Neural cell (in vitro differentiated cells): ENCODE data around the gene NSUN6. TPM values are rescaled to one million over a fixed set of nuclear protein-coding genes. Genes with fewer than 3 reads are reported as not detected.

ENCODE experiments used
- H2AFZ ChIP-seq: fragments of 200-600, 300-800 bp; sonication (generic), shearing (Covaris generic); 2 replicates; pipeline ENCODE4 v1.6.0; 2014; ENCODE audit warnings: low read depth, mild to moderate bottlenecking, antibody characterized with exemption, low read length, moderate library complexity
- H3F3A ChIP-seq: fragments of 200-600 bp; shearing (Covaris generic); 2 replicates; pipeline ENCODE4 v1.6.1; 2016; ENCODE audit warnings: mild to moderate bottlenecking, moderate library complexity, mixed read lengths, antibody characterized with exemption, low read length; ENCODE audit not compliant: insufficient read depth, poor library complexity, severe bottlenecking
- H3K27ac ChIP-seq: fragments of 200-600, 300-800 bp; sonication (generic), shearing (Covaris generic); 2 replicates; pipeline ENCODE4 v1.5.1; 2014; ENCODE audit warnings: mild to moderate bottlenecking, low read length, moderate library complexity
- H3K27me3 ChIP-seq: fragments of 300-800, 200-600 bp; sonication (generic), shearing (Covaris generic); 2 replicates; pipeline ENCODE4 v1.6.0; 2014; ENCODE audit warnings: mild to moderate bottlenecking, low read depth, low read length, moderate library complexity; ENCODE audit not compliant: insufficient read depth
- H3K36me3 ChIP-seq: fragments of 300-800, 200-600 bp; sonication (generic), shearing (Covaris generic); 2 replicates; pipeline ENCODE4 v1.5.1; 2014; ENCODE audit warnings: mild to moderate bottlenecking, antibody characterized with exemption, low read length, moderate library complexity; ENCODE audit not compliant: insufficient read depth
- H3K4me2 ChIP-seq: fragments of 300-800, 200-600 bp; sonication (generic), shearing (Covaris generic); 2 replicates; pipeline ENCODE4 v1.6.0; 2014; ENCODE audit warnings: mild to moderate bottlenecking, low read length
- H3K4me3 ChIP-seq: fragments of 300-800, 200-600 bp; sonication (generic), shearing (Covaris generic); 2 replicates; pipeline ENCODE4 v1.5.1; 2014; ENCODE audit warnings: mild to moderate bottlenecking, low read length, moderate library complexity
- H3K79me2 ChIP-seq: fragments of 200-600 bp; shearing (Covaris generic); replicated peaks from 2 replicates; pipeline ENCODE4 v1.6.0; 2014; ENCODE audit warnings: mild to moderate bottlenecking, low read length, moderate library complexity; ENCODE audit not compliant: insufficient read depth
- H3K9ac ChIP-seq: fragments of 300-800, 200-600 bp; sonication (generic), shearing (Covaris generic); 2 replicates; pipeline ENCODE4 v1.6.1; 2016; ENCODE audit warnings: mild to moderate bottlenecking, low read length, mixed read lengths
- H3K9me2 ChIP-seq: fragments of 200-600 bp; shearing (Covaris generic); 2 replicates; pipeline ENCODE4 v1.6.1; 2016; ENCODE audit warnings: mild to moderate bottlenecking, low read length, mixed read lengths; ENCODE audit not compliant: insufficient read depth
- H3K9me3 ChIP-seq: fragments of 200-600, 300-800 bp; sonication (generic), shearing (Covaris generic); 2 replicates; pipeline ENCODE4 v1.6.1; 2016; ENCODE audit warnings: mild to moderate bottlenecking, mixed run types, low read length, moderate library complexity, mixed read lengths
- H4K20me1 ChIP-seq: fragments of 200-600 bp; shearing (Covaris generic); 2 replicates; pipeline ENCODE4 v1.6.1; 2016; ENCODE audit warnings: mild to moderate bottlenecking, mixed run types; ENCODE audit not compliant: insufficient read depth
- EP300 ChIP-seq: fragments of 450-650 bp; conservative IDR thresholded peaks from 2 replicates; pipeline ENCODE4 v1.6.1; 2014; ENCODE audit warnings: antibody characterized with exemption, mild to moderate bottlenecking, moderate library complexity; ENCODE audit not compliant: poor library complexity, severe bottlenecking
- EZH2 ChIP-seq: fragments of 200-600, 300-800 bp; shearing (Covaris generic), sonication (generic); IDR thresholded peaks from 2 replicates; pipeline ENCODE4 v1.6.1; 2014; ENCODE audit warnings: antibody characterized with exemption, low read length, borderline replicate concordance, mild to moderate bottlenecking; ENCODE audit not compliant: insufficient read depth, poor library complexity, severe bottlenecking
- MXI1 ChIP-seq: fragments of 450-650 bp; conservative IDR thresholded peaks from 2 replicates; pipeline ENCODE4 v1.6.1; 2014; ENCODE audit warnings: antibody characterized with exemption, mild to moderate bottlenecking; ENCODE audit not compliant: poor library complexity, severe bottlenecking
- POLR2AphosphoS5 ChIP-seq: IDR thresholded peaks from 2 replicates; pipeline ENCODE4 v1.6.1; 2012
- RAD21 ChIP-seq: fragments of 450-650 bp; conservative IDR thresholded peaks from 2 replicates; pipeline ENCODE4 v1.6.1; 2014; ENCODE audit warnings: antibody characterized with exemption, mild to moderate bottlenecking, moderate library complexity
- SMC3 ChIP-seq: fragments of 450-650 bp; conservative IDR thresholded peaks from 2 replicates; pipeline ENCODE4 v1.6.1; 2014; ENCODE audit warnings: antibody characterized with exemption, mild to moderate bottlenecking, moderate library complexity; ENCODE audit not compliant: poor library complexity
- TAF1 ChIP-seq: IDR thresholded peaks from 2 replicates; pipeline ENCODE4 v1.6.1; 2012; ENCODE audit warnings: low read depth
- polyA plus RNA-seq: library from polyadenylated mRNA; depleted of rRNA; stranded (reverse); fragments of >200 nt; gene quantifications from 2 replicates; pipeline ENCODE4 v1.2.3, GENCODE V29; 2014
- TF ChIP-seq, protein P1 (sequence below): fragments of 450-650 bp; IDR thresholded peaks from 2 replicates; pipeline ENCODE4 v1.5.1; 2014; ENCODE audit warnings: antibody characterized with exemption, mild to moderate bottlenecking, moderate library complexity; ENCODE audit not compliant: poor library complexity, severe bottlenecking
- TF ChIP-seq, protein P2 (sequence below): IDR thresholded peaks from 2 replicates; pipeline ENCODE4 v1.6.1; 2012; ENCODE audit warnings: borderline replicate concordance

Gene NSUN6
- polyA plus RNA-seq, 1 donor from 2014 or later, result 74.6 TPM

- no peak overlapping the region for H2AFZ ChIP-seq
- H3K27ac ChIP-seq, result no peak overlapping the region
- no peaks in the 10 kb centered on the region for H3K9me3 ChIP-seq
- no peak overlapping the region for H3K4me2 ChIP-seq
- H3K27me3 ChIP-seq, result no peaks in the 10 kb centered on the region
- H3K9me2 ChIP-seq, result no peaks in the 10 kb centered on the region
- H3K9ac ChIP-seq, result no peak overlapping the region
- H3K36me3 ChIP-seq, result peaks cover 9% of the 10 kb centered on the region
- H3F3A ChIP-seq, result no peaks in the 10 kb centered on the region
- TF ChIP-seq EP300, result no peak
- H3K4me3 ChIP-seq, result no peak overlapping the region
- H3K79me2 ChIP-seq, result no peaks in the 10 kb centered on the region
- H4K20me1 ChIP-seq, result no peaks in the 10 kb centered on the region
Measured at GRCh38 chr10:18540195-18540594, 111.2 kb downstream of the NSUN6 start.

DNA sequence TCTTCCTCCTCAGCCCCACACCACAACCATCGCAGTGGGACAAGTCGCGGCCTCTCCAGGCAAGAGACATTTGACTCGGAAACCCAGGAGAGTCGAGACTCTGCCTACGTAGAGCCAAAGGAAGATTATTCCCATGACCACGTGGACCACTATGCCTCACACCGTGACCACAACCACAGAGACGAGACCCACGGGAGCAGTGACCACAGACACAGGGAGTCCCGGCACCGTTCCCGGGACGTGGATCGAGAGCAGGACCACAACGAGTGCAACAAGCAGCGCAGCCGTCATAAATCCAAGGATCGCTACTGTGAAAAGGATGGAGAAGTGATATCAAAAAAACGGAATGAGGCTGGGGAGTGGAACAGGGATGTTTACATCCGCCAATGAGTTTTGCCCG is 112.1 kb downstream of the NSUN6 start:
- no peaks in the 10 kb centered on the region for H3K27me3 ChIP-seq
- peaks cover 9% of the 10 kb centered on the region for H3K36me3 ChIP-seq
- no peak overlapping the region for H3K9ac ChIP-seq
- no peaks in the 10 kb centered on the region for H3F3A ChIP-seq
- H2AFZ ChIP-seq, result no peak overlapping the region
- no peak overlapping the region for H3K4me3 ChIP-seq
- no peaks in the 10 kb centered on the region for H3K79me2 ChIP-seq
- H3K9me3 ChIP-seq, result no peaks in the 10 kb centered on the region
- no peak overlapping the region for H3K27ac ChIP-seq
- H3K4me2 ChIP-seq, result no peak overlapping the region
- TF ChIP-seq RAD21, result no peak
- TF ChIP-seq, protein P1, sequence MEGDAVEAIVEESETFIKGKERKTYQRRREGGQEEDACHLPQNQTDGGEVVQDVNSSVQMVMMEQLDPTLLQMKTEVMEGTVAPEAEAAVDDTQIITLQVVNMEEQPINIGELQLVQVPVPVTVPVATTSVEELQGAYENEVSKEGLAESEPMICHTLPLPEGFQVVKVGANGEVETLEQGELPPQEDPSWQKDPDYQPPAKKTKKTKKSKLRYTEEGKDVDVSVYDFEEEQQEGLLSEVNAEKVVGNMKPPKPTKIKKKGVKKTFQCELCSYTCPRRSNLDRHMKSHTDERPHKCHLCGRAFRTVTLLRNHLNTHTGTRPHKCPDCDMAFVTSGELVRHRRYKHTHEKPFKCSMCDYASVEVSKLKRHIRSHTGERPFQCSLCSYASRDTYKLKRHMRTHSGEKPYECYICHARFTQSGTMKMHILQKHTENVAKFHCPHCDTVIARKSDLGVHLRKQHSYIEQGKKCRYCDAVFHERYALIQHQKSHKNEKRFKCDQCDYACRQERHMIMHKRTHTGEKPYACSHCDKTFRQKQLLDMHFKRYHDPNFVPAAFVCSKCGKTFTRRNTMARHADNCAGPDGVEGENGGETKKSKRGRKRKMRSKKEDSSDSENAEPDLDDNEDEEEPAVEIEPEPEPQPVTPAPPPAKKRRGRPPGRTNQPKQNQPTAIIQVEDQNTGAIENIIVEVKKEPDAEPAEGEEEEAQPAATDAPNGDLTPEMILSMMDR, result no peak
- TF ChIP-seq TAF1, result no peak
- no peak for TF ChIP-seq EP300
- TF ChIP-seq POLR2AphosphoS5, result no peak
- no peak for TF ChIP-seq EZH2
- no peak for TF ChIP-seq SMC3
- TF ChIP-seq, protein P2, sequence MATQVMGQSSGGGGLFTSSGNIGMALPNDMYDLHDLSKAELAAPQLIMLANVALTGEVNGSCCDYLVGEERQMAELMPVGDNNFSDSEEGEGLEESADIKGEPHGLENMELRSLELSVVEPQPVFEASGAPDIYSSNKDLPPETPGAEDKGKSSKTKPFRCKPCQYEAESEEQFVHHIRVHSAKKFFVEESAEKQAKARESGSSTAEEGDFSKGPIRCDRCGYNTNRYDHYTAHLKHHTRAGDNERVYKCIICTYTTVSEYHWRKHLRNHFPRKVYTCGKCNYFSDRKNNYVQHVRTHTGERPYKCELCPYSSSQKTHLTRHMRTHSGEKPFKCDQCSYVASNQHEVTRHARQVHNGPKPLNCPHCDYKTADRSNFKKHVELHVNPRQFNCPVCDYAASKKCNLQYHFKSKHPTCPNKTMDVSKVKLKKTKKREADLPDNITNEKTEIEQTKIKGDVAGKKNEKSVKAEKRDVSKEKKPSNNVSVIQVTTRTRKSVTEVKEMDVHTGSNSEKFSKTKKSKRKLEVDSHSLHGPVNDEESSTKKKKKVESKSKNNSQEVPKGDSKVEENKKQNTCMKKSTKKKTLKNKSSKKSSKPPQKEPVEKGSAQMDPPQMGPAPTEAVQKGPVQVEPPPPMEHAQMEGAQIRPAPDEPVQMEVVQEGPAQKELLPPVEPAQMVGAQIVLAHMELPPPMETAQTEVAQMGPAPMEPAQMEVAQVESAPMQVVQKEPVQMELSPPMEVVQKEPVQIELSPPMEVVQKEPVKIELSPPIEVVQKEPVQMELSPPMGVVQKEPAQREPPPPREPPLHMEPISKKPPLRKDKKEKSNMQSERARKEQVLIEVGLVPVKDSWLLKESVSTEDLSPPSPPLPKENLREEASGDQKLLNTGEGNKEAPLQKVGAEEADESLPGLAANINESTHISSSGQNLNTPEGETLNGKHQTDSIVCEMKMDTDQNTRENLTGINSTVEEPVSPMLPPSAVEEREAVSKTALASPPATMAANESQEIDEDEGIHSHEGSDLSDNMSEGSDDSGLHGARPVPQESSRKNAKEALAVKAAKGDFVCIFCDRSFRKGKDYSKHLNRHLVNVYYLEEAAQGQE, result no peak
- TF ChIP-seq MXI1, result no peak
- no peaks in the 10 kb centered on the region for H3K9me2 ChIP-seq
- no peaks in the 10 kb centered on the region for H4K20me1 ChIP-seq

GRCh38 chr10:18533896-18534295 is 117.5 kb downstream of the NSUN6 start:
- Histone ChIP-seq H3K9me3 (no peaks in the 10 kb centered on the region), H3K9ac (no peak overlapping the region), H3K4me3 (no peak overlapping the region), H3F3A (no peaks in the 10 kb centered on the region), H3K79me2 (no peaks in the 10 kb centered on the region), H4K20me1 (no peaks in the 10 kb centered on the region), H3K4me2 (no peak overlapping the region), H3K9me2 (no peaks in the 10 kb centered on the region), H3K27ac (no peak overlapping the region), H2AFZ (no peak overlapping the region), H3K27me3 (no peaks in the 10 kb centered on the region), H3K36me3 (peaks cover 5% of the 10 kb centered on the region)
- TF ChIP-seq EP300 (no peak), POLR2AphosphoS5 (no peak), EZH2 (no peak), TAF1 (no peak), SMC3 (no peak), MXI1 (no peak), RAD21 (no peak)
- TF ChIP-seq, protein P2, result no peak
- TF ChIP-seq, protein P1, result no peak
